GM21529 (cell line): Measurements from ENCODE around the gene GLP2R.
"Not testable (repeated sequence)": the region's sequence is repeated elsewhere in the genome, so short reads cannot be mapped to it uniquely, and the experiment has no call there.

Source experiments
- ATAC-seq: cut with Tn5 transposase; IDR thresholded peaks from one replicate; pipeline ENCODE4 v1.9.1; 2021; ENCODE audit not compliant: unreplicated experiment

GLP2R gene

DNA sequence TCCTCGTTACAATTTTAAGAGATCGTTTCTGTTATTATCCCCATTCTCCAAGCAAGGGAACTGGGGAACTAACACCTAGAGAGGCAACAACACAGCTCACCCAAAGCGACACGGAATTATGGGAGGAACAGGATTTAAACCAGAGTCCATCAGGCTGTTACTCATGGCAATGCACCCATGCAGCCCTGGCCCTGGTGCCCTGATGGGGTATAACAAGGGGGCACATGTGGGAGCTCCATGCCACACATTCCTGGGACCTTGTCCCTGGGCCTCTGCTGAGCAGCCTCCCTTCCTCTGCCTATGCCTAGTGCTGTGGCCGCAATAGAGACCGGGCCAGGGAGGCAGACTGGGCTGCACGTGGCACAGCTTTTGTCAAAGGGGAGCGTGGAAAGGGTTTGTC lies 92.6 kb downstream of the GLP2R start:
- ATAC-seq = no peak

DNA sequence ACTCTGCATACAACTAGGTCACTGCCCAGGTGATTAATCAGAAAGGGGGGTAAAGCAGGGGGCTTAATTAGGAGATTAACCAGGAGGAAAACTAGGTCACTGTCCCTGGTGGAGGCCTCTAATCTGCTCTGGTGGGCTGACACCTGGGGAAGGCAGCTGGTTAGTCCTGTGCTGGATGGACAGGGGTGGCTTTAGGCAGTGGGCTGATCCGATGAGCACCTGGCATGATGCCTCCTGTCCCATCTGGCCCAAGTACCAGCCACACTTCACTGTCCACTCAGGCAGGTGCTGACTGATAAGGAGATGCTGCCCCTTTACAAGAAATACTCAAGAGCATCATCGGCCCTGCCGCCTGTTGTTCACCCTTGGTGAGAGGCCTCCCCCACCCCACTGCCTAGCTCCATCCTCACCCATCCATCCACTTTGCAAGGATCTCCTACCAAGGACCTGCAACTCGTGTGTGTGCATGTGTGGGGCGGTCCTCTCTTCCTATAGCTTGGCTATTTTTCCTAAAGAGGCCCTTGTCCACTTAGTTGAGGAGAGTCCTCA lies 93.2 kb downstream of the GLP2R start:
- ATAC-seq = no peak

DNA sequence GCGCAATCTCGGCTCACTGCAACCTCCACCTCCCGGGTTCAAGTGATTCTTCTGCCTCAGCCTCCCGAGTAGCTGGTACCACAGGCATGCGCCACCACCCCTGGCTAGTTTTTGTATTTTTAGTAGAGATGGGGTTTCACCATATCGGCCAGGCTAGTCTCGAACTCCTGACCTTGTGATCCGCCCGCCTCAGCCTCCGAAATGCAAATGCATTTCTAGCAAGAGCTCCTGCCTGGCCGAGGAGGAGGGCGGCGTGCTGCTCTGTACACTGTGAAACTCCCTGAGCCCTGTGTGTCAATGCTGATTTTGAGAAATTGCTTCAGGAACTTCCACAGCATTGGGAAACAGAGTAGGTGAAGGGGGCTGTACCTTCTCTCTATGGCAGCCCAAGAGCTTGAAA lies 95.5 kb downstream of the GLP2R start:
- not testable (repeated sequence) for ATAC-seq

DNA sequence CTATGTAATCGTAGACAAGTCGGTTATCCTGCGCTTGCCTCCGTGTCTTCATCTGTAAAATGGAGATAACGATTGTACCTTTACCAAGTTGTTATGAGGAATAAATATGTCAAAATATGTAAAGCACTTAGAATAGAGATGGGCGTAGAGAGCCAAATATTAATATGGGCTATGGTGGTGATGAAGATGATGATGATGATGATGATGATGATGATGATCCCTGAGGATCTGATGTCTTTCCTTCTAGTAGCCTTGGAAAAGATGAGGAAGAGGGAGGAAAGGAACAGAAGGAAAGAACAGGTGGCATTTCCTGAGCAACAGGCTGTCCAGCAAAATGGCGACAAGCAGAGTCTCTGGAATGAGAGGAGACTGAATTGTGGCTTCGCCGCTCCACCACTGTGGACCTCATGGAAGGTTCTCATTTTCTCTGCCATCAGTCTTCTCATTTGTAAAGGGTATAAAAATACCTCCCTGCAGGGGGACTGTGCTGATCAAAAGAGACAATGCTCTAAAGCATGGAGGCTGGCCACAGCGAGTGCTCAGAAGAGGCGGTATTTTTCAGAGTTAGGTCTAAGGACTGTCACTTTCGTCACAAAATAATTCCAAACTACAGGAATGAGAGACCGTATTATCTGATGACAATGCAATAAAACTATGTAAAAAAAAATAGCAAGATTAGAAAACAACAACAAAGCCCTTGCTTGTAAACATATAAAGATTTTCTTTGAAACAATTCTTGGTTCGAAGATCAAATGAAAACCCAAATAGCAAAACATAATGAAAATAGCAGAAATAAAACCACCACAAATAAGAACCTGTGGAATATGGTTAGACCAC lies 96.5 kb downstream of the GLP2R start:
- no peak for ATAC-seq

DNA sequence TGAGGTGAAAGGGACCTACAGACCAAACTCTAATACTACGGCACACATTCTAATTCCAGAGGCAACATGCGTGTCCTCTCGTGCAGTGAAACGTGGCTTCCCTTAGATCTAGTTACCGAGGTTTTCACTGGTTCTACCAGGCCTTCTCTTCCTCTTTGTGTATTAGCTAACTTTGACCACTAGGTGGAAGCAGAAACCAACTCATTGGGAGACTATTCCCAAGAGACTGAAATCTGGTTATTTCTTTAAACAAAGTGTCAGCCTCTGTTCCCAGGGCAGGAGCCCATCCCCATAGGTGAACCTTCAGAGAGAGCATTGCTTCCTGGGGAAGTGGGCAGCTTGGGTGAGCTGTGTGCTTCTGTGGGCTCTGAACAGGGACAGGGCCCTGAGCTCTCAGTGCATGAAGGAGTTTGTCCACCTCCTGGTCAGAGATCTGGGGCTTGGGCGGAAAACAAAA lies 99.0 kb downstream of the GLP2R start:
- no peak for ATAC-seq

DNA sequence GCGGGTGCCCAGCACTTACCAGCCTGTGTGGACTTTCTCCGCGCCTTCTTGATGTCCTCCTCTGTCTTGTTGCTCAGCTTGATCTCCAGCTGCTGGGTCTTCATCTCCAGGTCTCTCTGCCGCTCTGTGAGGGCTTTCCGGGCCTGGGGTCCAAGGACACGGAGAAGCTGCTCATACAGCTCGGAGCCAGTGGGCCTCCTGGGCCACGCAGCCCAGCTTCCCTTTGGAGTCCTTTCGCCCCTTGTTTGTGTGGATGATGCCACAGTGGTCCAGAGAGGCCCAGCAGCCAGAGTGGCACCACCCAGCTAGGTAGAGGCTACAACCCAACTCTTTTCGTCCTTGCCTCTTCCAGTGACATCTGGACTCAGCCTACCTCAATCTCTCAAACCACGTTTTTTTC lies 99.7 kb downstream of the GLP2R start:
- ATAC-seq = no peak

DNA sequence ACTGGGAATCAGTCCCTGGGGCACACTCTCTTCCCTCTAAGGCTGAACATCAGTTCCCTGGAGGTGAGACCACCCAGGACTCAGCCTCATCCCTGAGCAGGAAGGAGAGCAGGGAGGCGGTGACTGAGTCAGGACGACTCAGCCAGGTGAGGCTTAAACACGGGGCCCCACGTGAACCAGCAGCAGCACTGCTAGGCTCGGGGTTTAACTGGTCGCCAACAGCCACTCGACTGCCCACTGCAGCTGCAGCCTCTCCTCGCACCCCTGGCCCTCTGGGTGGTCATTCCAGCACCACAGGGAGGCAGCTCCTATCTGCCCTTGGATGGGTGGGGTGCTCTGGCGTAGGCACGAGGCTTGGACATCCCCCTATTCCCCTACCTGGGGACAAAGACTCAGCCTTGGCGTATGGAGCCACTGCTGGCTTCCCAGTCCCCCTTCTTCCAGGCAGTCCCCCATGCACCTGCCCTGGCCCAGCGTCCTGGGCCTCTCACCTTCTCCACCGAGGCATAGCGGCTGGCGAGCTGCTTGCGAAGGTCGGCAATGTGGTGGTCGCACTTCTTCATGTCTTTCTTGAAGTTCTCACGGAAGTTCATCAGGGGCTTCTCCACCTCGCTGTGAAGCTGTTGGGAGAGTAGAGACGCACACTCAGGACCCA lies 100.6 kb downstream of the GLP2R start:
- no peak for ATAC-seq

DNA sequence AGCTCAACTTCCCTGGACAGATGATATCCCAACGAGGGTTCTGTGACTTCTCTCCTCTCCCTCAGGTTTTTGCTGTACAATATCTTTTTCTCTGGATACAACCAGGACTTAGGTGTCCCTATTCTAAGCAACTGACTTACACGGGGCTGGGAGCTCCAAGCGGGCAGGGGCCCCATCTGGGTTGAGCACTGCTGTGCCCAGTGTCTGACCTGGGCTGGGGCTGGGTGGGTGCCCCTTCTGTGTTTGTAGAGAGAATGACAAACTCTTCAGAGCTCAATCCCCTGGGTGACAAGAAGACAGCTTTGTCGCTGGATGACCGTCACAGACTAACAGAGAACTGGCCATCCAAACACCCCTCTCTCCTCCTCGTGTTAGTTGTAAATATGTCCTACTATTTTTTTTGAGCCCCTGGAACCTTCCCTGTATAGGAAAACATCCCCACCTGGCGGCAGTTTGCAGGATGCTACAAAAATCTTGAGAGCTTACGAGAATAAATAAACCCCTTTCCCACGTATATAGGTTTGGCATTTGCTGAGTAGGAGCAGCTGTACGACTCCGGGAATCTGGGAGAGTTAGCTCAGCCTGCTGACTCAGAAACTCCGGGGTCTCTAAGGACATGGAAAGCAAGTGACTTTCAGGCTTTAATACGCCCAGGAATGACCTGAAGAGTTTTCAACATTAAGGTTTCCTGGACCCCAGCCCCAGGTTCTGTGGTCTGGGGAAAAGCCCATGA lies 103.0 kb downstream of the GLP2R start:
- ATAC-seq = no peak

DNA sequence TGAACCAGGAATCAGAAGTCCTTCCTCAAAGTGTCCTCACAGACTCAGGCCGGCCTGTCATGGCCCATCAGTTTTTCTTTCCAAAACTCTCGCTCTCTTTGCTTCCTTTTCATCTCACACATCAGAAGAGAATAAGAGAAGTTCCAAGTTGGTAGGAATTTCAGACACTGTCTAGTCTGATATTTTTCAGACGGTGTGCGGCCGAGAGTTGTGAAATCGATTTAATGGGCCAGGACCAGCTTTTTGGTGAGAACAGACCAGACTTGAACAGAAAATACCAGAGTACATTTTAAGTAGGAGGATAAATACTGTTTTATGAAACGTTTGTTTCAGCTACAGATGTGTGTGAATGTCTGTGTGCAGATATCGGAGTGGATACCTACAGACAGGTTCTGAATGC lies 104.1 kb downstream of the GLP2R start:
- ATAC-seq = no peak

DNA sequence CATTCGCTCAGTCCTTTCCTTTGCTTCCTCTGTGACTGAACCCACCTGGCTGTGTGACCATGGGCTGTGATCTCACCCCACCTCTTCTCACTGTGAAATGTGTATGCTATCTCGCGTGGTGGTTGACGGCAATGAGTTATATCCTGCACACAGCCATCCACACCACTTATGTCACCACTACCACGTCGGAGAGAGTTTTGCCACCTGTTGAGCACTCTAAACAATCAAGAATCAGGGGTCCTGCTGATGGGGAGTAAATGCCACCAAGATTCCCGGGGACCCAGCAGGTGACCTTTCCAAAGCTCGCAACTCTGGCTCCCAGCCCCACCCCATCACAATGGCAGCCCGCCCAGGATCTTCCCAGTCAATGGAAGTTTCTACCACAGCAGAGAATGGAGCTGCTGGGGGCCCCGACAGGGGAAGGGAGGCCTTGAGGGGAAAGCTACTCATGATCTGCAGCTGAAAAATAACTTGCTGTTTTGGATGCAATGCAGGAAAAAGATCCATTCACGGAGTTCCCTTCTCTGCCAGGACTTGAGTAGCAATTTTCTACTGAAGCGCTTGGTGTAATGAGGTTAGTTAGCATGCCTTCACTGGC lies 105.5 kb downstream of the GLP2R start:
- no peak for ATAC-seq

DNA sequence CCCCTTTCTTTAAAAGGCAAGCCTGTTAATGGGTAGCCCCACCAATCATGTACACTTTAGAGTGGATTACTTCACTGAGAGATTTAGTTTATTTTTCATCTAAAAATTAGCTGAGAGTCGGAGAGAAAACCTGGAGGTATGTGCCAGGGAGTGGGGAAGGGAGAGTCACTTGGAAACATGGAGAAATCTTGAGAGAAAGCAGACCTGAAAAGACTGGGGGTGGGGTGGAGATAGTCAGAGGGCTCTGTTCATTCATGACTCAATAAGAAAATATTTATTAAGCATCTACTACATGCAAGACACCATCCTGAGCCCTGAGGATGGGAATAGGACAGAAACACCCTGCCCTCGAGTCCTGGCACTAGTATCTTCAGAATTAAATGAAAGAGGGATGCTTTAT lies 106.8 kb downstream of the GLP2R start:
- no peak for ATAC-seq

DNA sequence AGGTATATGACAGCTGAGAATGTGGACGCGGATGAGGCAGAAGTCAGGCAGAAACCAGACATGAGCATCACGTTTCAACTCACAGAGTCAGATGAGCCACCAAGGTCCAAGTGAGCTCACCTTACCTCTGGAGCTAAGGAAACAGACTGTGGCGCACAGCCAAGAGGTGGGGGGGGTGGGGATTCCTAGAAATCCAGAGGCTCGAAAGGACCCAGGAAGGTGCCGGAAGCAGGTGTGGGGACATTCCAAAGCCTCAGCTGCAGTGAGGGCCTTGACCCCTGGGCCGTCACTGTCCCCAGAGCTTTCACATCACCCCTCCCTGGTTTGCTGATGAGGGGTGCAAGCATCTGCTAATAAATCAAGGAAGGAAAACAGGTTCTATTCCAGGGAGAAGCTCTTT lies 108.6 kb downstream of the GLP2R start:
- ATAC-seq = no peak

DNA sequence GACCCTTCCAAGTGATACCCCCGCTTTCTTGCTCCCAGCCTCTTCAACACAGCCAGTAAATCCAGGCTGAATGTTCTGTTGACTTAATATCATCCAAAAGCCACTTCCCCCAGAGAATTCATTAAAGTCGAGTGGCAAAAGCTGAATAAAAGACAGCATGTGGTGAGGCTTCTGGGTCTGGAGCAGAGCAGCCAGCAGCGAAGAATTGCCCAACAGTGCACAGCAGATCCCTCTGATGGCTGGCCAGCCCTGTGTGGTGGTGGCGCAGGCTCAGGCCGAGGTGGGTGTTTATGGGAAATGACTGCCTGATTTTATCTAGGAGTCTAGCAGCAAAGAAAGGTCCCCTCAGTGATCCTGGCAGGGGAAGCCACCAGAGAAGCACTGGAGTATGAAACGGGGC lies 109.7 kb downstream of the GLP2R start:
- no peak for ATAC-seq

DNA sequence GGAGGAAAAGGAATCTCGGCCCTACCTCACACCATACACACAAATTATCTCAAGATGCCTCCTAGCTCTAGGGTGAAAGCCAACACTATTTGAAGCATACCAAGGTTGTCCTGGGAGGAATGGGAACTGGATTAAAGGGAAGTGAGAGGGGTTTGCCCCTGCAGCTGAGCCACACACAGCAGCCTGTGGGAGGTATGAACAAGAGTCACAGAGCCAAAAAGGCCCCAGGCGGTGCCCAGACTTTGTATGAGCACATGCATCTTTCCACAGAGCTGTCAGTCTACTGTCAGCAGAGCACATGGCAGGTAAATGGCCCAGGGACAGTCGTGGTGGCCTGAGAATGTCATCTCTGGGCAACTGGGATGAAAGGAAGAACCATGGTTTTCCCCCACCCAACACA lies 110.4 kb downstream of the GLP2R start:
- no peak for ATAC-seq

DNA sequence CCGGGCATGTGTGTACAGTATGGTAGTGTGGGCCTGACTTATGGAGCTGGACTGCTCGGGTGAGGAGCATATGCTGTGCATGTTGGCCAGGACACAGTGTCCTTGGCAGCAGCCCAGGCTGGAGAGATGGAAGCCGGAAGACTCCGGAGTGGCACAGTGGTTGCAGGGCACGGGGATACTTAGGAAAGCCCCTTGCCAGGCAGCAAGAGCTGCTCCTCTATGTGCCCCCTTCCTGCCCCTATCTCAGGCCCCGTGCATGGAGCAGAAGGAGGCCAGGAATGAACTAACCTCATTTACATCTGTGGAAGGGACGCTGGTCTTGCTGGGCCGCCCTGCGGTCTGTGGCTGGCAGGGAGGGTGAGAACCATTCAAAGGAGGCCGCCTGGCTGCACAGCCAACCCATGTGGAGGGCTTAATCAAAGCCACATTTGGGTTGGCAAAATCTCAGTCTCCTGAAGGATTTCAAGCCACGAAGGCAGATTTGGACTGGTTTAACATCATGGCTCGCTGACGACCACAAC lies 111.6 kb downstream of the GLP2R start:
- no peak for ATAC-seq

DNA sequence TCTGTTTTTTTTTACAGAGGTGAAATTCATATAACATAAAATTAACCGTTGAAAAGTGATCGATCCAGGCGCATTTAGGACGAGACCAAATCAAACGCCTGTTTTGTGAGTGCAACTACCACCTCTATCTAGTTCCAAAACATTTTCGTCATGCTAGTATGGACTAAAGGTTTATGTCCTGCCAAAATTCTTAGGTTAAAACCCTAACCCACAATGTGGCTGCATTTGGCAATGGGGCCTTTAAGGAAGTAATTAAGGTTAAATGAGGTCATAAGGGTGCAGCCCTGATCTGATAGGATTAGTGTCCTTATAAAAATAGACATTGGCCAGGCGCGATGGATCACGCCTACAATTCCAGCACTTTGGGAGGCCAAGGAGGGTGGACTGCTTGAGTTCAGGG lies 112.2 kb downstream of the GLP2R start:
- no peak for ATAC-seq

DNA sequence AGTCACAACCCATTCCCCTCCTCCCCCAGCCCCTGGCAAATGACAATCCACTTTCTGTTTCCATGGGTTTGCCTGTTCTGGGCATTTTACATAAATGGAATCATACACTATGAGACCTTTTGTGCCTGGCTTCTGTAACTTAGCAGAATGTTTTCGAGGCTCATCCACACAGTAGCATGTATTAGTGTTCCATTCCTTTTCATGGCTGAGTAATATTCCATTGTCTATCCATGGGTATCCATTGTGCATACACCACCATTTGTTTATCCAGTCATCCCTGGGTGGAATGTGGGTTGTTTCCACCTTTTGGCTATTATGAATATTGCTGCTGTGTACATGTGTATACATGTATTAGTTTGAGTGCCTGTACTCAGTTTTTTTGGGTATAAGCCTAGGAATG lies 113.0 kb downstream of the GLP2R start:
- no peak for ATAC-seq

DNA sequence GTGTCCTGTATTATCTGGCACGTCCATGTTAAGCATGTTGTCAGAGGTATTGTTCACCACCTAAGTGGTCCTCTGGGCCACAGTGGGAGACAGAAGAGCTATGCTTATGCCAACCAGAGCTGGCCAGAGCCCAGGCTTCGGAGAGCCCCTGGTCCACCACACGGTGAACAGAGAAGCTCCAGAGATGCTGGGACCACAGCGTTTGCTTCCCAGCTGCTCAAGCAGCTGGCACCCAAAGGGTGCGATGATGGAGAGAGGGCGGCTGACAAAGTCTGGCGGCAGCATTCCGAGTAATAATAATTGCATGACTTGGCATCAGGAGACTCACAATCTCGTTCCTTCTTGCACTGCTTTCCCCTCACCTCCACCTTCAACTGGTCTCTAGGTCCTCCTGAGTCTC lies 115.1 kb downstream of the GLP2R start:
- no peak for ATAC-seq

DNA sequence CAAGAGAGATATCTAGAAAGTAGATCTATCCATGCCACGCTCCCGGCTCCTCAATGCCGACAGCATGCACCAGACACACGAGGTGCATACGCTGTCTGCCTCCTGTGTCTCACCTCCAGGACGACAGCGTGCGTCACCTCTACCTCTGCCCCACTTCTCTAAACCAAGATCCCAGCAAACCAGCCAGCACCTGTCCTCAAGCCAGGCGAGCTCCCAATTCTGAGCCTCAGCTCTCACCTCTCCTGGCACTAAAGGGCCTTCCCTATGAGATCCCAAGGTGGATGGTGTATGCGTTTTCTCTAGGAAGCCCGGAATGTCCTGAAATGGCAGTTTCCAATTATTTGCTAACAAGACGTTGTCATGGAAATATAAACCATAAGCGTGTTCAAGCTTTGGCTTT lies 115.6 kb downstream of the GLP2R start:
- no peak for ATAC-seq
